ENCODE data around the gene SKOR1.

The SKOR1 gene

DNA sequence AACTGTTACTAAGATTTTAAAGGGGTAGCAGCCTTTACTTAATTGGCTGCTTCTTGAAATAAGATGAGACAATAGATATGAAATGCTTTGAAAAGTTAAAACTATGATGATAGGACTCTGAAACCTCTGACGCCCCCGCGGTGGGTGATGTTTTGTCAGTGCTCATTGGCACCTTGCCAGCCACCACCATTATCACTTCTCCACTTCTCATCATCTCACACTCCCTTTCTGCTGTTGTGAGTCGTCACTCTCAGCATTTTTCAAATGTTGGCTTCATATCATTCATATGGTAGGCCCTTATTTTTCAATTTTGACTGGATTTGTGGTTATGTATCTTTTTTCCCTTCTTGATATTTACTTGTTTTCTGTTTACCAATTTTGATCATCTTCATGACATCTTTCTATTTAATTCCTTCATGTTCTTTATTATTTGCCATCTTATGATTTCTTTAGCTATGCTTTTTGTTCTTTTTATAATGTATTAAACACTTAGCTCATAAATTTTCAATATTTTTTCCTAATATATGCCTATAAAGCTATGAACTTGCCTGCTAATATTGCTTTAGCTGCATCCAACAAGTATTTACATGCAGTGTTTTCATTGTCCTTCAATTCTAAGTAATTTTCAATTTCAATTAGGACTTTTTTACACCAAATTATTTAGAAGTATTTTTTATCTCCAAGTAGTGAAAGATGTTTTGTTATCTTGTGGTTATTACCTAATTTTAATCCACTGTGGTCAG is 30.3 kb upstream of the SKOR1 start:
- TF ChIP-seq, protein P1, sequence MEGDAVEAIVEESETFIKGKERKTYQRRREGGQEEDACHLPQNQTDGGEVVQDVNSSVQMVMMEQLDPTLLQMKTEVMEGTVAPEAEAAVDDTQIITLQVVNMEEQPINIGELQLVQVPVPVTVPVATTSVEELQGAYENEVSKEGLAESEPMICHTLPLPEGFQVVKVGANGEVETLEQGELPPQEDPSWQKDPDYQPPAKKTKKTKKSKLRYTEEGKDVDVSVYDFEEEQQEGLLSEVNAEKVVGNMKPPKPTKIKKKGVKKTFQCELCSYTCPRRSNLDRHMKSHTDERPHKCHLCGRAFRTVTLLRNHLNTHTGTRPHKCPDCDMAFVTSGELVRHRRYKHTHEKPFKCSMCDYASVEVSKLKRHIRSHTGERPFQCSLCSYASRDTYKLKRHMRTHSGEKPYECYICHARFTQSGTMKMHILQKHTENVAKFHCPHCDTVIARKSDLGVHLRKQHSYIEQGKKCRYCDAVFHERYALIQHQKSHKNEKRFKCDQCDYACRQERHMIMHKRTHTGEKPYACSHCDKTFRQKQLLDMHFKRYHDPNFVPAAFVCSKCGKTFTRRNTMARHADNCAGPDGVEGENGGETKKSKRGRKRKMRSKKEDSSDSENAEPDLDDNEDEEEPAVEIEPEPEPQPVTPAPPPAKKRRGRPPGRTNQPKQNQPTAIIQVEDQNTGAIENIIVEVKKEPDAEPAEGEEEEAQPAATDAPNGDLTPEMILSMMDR (IDR thresholded peaks at IDR 0.05; ENCODE audit: control insufficient read depth, extremely low read depth, insufficient read depth), result no peak
- DNase-seq (ENCODE audit: low read depth), result no peak
- no peak overlapping the region for H3K4me3 ChIP-seq (ENCODE audit: low read depth, low read length)

DNA sequence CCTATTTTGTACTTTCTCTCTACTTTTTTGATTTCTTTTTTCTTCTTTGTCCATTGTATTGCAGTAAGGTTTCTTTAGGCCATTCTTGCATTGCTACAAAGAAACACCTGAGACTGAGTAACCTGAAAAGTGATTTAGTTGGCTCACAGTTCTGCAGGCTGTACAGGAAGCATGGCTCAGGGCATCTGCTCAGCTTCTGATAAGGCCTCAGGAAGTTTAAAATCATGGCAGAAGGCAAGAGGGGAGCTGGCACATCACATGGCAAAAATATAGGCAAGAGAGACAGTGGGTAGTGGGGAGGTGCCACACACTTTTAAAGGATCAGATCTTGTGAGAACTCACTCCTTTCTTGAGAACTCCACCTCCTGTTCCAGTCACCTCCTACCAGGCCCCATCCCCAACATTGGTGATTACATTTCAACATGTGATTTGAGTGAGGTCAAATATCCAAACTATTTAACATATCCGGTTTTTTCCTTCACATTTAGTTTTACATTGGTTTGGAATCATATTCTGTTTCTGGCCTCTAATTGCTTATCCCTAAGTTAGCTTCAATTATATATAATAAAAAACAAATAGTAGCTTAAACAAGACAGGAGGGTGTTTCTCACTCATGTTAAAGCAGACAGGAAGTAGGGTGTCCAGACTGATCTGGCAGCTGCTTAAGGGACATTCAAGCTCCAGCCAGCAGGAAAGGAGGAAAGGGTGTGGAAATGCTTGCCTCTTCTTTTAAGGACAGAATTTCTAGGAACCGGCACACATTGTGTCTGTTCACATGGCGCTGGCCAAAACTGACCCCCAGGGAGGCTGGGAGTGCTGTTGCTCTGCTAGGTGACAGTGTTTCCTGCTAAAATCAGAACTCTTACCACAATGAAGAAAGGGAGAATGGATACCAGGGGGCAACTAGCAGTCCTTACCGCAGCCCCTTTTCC is 28.8 kb upstream of the SKOR1 start:
- TF ChIP-seq, protein P1 (IDR thresholded peaks at IDR 0.05; ENCODE audit: control insufficient read depth, extremely low read depth, insufficient read depth), result no peak
- H3K4me3 ChIP-seq (ENCODE audit: low read depth, low read length), result no peak overlapping the region
- DNase-seq (ENCODE audit: low read depth), result no peak

DNA sequence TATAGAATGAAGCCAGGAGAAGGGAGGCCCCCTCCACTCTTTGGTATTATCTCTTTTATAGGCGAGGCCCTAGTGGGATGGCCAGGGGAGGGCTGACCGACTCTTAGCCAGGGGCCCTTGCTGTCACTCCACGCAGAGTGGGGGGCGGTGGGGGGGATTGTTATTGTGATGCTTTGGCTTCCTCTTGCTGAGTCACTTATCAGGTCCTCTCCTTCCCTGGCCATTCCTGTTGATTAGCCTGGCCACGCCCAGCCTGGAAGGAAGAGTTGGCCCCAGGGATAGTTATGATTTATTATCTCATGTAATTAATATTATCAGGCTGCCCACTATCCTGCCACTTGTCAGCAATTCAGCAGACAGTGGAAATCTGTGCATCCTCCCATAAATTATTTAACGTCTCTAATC is 25.5 kb upstream of the SKOR1 start:
- H3K4me3 ChIP-seq (ENCODE audit: low read depth, low read length), result no peak overlapping the region
- TF ChIP-seq, protein P1 (IDR thresholded peaks at IDR 0.05; ENCODE audit: control insufficient read depth, extremely low read depth, insufficient read depth), result no peak
- no peak for DNase-seq (ENCODE audit: low read depth)

DNA sequence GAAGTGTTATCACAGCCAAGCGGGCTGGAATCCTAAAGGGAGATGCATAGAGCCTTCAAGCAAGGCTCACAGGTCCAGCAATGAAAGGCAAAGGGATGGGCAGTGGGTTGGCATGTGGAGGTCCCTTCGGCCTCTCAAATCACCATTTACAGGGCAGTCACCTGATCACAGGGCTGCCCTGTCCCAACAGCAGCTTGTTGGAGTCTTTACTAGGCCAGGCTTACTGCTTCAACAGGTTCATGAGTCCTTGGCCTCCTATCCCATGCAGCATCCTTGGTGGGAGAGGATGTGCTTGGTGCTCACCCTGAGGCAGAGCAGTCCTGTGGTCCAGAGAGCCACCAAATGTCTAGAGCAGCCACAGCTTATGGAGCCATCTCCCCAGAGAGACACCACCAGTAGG is 24.2 kb upstream of the SKOR1 start:
- no peak overlapping the region for H3K4me3 ChIP-seq (ENCODE audit: low read depth, low read length)
- no peak for DNase-seq (ENCODE audit: low read depth)
- TF ChIP-seq, protein P1 (IDR thresholded peaks at IDR 0.05; ENCODE audit: control insufficient read depth, extremely low read depth, insufficient read depth), result no peak

DNA sequence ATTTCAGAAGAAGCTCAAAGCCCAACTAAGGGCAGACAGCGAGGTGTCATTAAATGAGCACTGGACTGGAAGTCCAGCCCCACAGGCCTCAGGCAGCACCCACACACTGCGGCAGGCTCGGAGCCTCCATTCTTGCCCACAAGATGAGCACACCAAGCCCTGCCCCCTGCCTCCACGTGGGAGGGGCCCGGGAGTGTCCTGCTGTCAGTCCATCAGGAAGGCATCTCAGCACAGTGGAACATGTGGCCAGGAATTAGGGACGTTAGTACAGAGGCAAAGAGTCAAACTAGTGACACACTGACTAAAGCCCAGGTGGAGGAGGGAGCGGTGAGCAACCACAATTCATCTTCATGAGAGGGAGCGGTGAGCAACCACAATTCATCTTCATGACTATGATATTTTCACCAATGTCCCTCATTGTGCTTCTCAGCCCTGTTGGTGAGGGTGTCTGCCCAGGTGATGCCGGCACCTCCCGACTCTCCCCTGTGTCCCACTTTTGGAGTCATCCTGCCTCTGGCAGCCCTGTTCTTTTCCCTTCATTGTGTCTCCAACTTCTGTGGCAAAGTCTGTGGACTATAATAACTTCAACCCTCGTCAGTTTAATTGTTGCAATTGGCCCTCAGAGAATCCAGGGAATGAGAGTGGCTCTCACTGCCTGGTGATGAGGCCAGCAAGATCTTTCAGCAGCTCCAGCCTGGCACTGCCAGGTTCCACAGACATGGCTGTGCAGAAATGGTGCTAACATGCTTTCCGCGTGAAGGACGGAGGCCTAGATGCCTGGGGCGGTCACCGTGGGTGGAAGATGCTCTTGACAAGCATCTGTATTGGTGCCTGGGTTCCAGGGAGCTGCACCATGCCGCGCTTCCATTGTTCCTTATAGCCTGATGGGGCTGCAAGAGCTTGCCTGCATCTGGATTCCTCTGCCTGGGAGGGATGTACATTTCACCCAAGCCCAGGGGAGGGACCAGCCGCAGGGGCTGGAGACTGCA is 23.1 kb upstream of the SKOR1 start:
- H3K4me3 ChIP-seq (ENCODE audit: low read depth, low read length), result no peak overlapping the region
- DNase-seq (ENCODE audit: low read depth), result no peak
- TF ChIP-seq, protein P1 (IDR thresholded peaks at IDR 0.05; ENCODE audit: control insufficient read depth, extremely low read depth, insufficient read depth), result no peak

DNA sequence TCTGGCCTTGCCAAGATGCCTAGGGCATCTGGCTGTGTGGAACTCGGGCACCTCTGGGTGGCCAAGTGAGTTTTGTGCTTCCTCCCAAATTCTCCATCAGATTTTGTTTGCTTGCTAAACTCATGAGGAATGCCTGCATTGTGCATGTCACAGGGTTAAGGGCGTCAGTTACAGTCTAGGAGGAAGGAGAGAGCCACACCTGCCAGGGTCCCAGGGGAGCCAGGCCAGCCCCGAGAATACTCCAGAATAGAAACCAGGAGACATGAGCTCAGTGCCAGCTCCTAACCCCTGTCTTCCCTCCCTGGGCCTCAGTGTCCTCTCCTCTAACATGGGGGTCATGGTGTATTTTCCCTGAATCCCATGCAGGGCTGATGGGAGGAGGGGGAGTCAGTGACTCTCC is 22.0 kb upstream of the SKOR1 start:
- TF ChIP-seq, protein P1 (IDR thresholded peaks at IDR 0.05; ENCODE audit: control insufficient read depth, extremely low read depth, insufficient read depth), result peak; percentile 34
- no peak for DNase-seq (ENCODE audit: low read depth)
- no peak overlapping the region for H3K4me3 ChIP-seq (ENCODE audit: low read depth, low read length)
